Ovary (tissue), 3 donors: ENCODE data around the gene AFF1.

ENCODE experiments used
- CTCF ChIP-seq, 3 donors: fragments of 450-650 bp in 2 of 3; fragments of 200-600 bp in 1 of 3; IDR thresholded peaks; one replicate each; pipeline versions ENCODE4 v1.5.1 to v1.8.0; 2016 to 2022; ENCODE audit warnings: antibody characterized with exemption in 3 of 3, mild to moderate bottlenecking in 1 of 3
- POLR2A ChIP-seq: fragments of 450-650 bp; IDR thresholded peaks from one replicate; pipeline ENCODE4 v1.6.1; 2017; ENCODE audit warnings: antibody characterized with exemption, mild to moderate bottlenecking, moderate library complexity
- donor health status: DM: no; HTN: no; CAD: no.

GRCh38 chr4:86924811-86925210 is 10.0 kb upstream of the AFF1 start:
- TF ChIP-seq CTCF (IDR thresholded peaks at IDR 0.05) (no peak), POLR2A (no peak)
